ENCODE data around the gene ZSCAN16.
A peak's percentile ranks its signal among the peaks of the same experiment; 100 is the strongest.

ZSCAN16 gene

DNA sequence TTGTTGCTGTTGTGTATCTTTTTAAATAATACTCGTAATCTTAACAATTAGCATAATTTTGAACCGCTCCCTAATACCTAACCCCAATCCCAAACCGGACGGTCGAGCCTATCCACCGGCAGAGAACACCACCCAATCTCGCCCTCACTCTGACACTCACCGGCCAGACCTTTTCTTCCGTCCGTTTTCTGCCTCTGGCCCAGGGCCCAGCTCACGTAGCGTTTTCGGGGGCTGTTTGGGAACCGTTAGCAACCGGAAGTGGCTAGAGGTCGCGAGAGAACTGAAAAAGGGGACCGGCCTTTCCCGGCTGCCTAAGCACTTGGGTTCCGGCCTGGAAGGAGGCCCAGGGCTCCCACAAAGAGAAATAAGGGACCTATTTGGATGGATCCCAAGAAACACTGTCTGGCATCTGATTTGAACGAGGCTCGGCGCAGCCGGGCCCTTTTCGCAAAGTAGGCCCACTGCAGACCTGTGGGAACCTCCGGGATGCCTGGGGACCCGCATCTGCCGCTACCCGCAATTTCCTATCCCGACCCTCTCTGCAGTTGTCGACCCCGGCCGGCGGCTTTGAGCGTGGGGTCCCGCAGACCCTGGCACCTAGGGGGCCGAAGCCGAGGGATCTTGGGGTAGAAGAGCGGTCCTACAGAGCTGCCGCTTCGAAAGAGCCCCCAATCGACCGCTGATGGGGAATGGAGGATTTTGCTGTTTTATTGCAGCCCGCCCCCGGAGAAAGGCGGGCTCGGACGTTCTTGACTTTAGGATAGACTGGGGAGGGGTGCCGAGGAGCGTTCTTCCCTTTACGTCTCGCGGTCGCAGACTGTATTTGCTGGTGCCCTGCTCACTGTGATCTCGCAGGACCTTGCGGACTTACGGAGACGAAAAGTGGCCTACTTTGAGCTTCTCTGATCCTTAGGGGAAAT, 12.4 kb downstream of the ZSCAN16 start:
- peak; percentile 80 to 92 for DNase-seq (ENCODE audit: low read depth in 1 of 2, low spot score in 1 of 2)
- Histone ChIP-seq H3K27me3 (ENCODE audit: insufficient read depth, poor library complexity, severe bottlenecking) (no peaks in the 10 kb centered on the region), H3K27ac (replicated peaks) (peak overlapping the region; percentile 94), H3K4me3 (replicated peaks; ENCODE audit: insufficient read depth, low read length) (peak overlapping the region; percentile 81)
- TF ChIP-seq SPI1 (IDR thresholded peaks at IDR 0.05; ENCODE audit: borderline replicate concordance, low read depth) (peak; percentile 26; the same call in 1 of the 2 replicates), GABPA (IDR thresholded peaks at IDR 0.05; ENCODE audit: low read depth) (peak; percentile 97), POLR2AphosphoS5 (IDR thresholded peaks at IDR 0.05; ENCODE audit: low read depth) (peak; percentile 80)
- TF ChIP-seq, protein P1, sequence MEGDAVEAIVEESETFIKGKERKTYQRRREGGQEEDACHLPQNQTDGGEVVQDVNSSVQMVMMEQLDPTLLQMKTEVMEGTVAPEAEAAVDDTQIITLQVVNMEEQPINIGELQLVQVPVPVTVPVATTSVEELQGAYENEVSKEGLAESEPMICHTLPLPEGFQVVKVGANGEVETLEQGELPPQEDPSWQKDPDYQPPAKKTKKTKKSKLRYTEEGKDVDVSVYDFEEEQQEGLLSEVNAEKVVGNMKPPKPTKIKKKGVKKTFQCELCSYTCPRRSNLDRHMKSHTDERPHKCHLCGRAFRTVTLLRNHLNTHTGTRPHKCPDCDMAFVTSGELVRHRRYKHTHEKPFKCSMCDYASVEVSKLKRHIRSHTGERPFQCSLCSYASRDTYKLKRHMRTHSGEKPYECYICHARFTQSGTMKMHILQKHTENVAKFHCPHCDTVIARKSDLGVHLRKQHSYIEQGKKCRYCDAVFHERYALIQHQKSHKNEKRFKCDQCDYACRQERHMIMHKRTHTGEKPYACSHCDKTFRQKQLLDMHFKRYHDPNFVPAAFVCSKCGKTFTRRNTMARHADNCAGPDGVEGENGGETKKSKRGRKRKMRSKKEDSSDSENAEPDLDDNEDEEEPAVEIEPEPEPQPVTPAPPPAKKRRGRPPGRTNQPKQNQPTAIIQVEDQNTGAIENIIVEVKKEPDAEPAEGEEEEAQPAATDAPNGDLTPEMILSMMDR (IDR thresholded peaks at IDR 0.05; ENCODE audit: insufficient read depth, low read length), result no peak
- TF ChIP-seq, protein P2, sequence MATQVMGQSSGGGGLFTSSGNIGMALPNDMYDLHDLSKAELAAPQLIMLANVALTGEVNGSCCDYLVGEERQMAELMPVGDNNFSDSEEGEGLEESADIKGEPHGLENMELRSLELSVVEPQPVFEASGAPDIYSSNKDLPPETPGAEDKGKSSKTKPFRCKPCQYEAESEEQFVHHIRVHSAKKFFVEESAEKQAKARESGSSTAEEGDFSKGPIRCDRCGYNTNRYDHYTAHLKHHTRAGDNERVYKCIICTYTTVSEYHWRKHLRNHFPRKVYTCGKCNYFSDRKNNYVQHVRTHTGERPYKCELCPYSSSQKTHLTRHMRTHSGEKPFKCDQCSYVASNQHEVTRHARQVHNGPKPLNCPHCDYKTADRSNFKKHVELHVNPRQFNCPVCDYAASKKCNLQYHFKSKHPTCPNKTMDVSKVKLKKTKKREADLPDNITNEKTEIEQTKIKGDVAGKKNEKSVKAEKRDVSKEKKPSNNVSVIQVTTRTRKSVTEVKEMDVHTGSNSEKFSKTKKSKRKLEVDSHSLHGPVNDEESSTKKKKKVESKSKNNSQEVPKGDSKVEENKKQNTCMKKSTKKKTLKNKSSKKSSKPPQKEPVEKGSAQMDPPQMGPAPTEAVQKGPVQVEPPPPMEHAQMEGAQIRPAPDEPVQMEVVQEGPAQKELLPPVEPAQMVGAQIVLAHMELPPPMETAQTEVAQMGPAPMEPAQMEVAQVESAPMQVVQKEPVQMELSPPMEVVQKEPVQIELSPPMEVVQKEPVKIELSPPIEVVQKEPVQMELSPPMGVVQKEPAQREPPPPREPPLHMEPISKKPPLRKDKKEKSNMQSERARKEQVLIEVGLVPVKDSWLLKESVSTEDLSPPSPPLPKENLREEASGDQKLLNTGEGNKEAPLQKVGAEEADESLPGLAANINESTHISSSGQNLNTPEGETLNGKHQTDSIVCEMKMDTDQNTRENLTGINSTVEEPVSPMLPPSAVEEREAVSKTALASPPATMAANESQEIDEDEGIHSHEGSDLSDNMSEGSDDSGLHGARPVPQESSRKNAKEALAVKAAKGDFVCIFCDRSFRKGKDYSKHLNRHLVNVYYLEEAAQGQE (IDR thresholded peaks at IDR 0.05; ENCODE audit: insufficient replicate concordance, low read depth), result no peak

DNA sequence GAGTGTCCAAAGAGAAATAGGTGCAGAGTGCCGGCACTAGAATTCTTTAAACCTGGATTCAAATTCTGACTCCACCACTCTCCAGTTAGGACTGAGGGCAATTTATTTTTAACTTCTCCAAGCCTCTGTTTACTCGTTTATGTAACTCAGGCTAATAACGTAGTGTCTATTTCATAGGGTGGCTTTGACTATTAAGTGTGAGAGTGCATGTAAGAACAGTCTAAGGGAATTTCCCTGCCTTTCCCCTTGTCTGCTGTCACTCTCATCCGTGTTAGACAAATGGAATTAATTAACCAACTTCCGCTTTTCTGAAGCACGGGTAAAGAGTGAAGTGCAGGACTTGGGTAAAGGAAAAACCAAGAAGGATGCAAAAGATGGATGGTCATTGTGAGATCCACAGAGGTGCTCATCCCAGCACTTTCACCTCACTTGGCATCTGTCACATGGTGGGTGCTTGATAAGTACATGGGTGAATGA, 13.1 kb downstream of the ZSCAN16 start:
- Histone ChIP-seq H3K27ac (replicated peaks) (peak overlapping the region; percentile 94), H3K27me3 (ENCODE audit: insufficient read depth, poor library complexity, severe bottlenecking) (no peaks in the 10 kb centered on the region), H3K4me3 (replicated peaks; ENCODE audit: insufficient read depth, low read length) (peak overlapping the region; percentile 81)
- peak in 1 of 2 experiments; percentile 45 for DNase-seq (ENCODE audit: low read depth in 1 of 2, low spot score in 1 of 2)
- peak; percentile 73; the same call in 1 of the 2 replicates for TF ChIP-seq SPI1 (IDR thresholded peaks at IDR 0.05; ENCODE audit: borderline replicate concordance, low read depth)
- TF ChIP-seq GABPA (IDR thresholded peaks at IDR 0.05; ENCODE audit: low read depth), result no peak; the same call in 1 of the 2 replicates
- TF ChIP-seq, protein P2 (IDR thresholded peaks at IDR 0.05; ENCODE audit: insufficient replicate concordance, low read depth), result peak; percentile 30

DNA sequence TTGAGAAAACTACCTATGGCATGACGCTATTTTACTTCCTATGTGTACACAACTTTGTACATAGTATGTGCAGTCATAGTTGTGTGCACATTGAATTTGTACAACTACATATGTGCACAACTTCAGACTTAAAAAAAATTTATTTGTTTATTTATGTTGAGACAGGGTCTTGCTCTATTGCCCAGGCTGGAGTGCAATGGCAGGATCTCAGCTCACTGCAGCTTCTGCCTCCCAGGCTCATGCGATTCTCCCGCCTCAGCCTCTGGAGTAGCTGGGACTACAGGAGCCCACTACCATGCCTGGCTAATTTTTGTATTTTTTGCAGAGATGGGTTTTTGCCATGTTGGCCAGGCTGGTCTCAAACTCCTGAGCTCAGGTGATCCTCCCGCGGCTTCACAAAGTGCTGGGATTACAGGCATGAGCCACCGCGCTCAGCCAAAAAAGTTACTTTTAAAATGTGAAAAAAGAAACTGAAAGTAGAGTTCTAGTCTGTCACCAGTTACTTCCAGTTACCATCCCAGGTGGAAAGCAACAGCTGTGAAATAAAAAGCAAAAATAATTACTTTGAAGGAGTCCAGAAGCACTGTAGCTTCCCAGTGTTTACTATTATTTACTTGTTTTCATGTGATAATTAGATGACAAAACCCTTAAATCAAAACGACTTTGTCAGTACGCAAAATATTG, 15.6 kb downstream of the ZSCAN16 start:
- no peaks in the 10 kb centered on the region for H3K27me3 ChIP-seq (ENCODE audit: insufficient read depth, poor library complexity, severe bottlenecking)
- TF ChIP-seq, protein P1 (IDR thresholded peaks at IDR 0.05; ENCODE audit: insufficient read depth, low read length), result no peak
- TF ChIP-seq, protein P2 (IDR thresholded peaks at IDR 0.05; ENCODE audit: insufficient replicate concordance, low read depth), result no peak
- TF ChIP-seq GABPA (IDR thresholded peaks at IDR 0.05; ENCODE audit: low read depth), result no peak
- no peak for TF ChIP-seq SPI1 (IDR thresholded peaks at IDR 0.05; ENCODE audit: borderline replicate concordance, low read depth)
- TF ChIP-seq POLR2AphosphoS5 (IDR thresholded peaks at IDR 0.05; ENCODE audit: low read depth), result no peak
- no peak overlapping the region for H3K4me3 ChIP-seq (replicated peaks; ENCODE audit: insufficient read depth, low read length)
- no peak for DNase-seq (ENCODE audit: low read depth in 1 of 2, low spot score in 1 of 2)
- H3K27ac ChIP-seq (replicated peaks), result no peak overlapping the region
